Measurements from ENCODE around the gene BCKDK.
"Not testable (repeated sequence)": the region's sequence is repeated elsewhere in the genome, so short reads cannot be mapped to it uniquely, and the experiment has no call there.

Gene BCKDK

GRCh38 chr16:31129568-31130335 is 21.6 kb downstream of the BCKDK start:
- DNase-seq, result no peak

DNA sequence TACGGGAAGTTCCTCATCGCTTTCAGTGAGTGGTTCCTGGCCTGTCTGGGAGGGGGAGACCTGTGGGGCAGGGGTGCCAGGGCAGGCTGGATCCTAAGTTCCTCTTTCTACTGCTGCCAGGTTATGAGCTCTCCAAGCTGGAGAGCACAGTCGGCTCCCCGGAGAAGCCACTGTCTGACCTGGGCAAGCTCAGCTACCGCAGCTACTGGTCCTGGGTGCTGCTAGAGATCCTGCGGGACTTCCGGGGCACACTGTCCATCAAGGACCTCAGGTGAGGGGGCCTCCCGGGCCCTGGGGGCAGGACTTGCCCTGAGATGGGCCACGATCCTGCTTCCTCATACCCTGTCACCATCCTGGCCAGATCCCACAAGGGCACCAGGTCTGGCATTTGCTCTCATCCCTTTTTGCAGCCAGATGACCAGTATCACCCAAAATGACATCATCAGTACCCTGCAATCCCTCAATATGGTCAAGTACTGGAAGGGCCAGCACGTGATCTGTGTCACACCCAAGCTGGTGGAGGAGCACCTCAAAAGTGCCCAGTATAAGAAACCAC is 22.2 kb downstream of the BCKDK start:
- DNase-seq, result no peak

GRCh38 chr16:31130899-31131298 is 22.7 kb downstream of the BCKDK start:
- no peak for DNase-seq

- DNase-seq, result no peak
These were observed 23.2 kb downstream of the BCKDK start for GRCh38 chr16:31131416-31131815.

- DNase-seq, result no peak
These were observed 23.7 kb downstream of the BCKDK start for GRCh38 chr16:31131841-31132271.

- no peak for DNase-seq
These were observed 24.3 kb downstream of the BCKDK start for GRCh38 chr16:31132303-31132979.

DNA sequence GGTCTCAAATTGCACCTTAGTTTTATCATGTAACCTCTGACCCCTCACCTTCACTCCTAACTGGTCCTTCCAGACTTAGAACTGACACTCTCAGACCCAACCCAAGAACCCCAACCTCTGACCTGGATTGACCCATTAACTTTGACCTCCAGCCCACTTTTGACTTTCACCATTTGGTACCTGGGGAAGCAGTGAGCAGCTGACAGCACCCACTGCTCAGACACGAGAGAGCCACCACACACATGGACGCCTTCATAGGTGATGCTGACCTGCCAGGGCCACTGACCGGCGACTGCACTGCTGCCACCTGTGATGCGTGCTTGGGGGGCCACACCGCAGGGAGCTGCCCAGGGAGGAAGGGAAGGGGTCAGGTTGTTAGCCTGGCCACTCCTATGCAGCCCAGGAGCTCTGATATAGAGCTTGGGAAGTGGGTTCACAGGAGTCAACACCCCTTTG is 24.9 kb downstream of the BCKDK start:
- DNase-seq, result no peak

GRCh38 chr16:31134091-31134571 is 25.9 kb downstream of the BCKDK start:
- peak; percentile 5 for DNase-seq

DNA sequence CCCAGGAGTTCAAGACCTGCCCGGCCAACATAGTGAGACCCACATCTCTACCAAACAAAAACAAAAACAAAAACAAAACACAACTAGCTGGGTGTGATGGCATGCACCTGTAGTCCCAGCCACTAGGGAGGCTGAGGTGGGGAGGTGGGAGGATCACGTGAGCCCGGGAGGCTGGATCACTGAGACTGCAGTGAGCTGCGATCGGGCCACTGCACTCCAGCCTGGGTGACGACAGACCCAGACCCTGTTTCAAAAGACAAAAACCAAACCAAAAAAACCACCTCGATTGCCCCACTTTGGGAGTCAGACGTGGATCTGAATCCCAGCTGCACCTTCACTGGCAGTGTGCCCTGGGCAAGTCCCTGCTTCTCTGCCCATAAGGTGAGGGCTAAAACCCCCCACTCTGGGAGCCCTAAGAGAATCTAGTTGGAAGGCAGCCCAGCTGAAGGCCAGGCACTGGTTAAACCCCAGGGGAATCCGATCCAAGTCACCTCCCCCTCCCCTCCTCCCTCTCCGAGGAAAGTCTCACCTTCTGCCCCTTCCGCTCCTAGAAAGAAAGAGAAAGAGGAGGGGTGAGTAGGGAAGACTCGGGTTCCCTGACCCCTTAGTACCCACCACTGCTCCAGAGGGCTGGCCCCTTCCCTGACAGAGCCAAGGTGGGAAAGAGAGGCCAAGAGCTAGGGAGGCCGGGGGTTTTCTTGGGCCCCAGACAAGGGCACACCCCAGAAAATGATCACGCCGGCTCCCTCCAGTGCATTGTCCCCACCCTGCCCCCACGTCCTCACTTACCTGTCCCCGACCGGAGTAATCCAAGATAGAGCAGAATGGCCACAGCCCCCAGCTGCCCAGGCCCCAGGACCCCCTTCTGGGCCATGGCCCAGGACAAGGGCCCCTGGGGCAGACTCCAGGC is 26.7 kb downstream of the BCKDK start:
- peak; percentile 78 for DNase-seq

GRCh38 chr16:31135535-31136286 is 27.5 kb downstream of the BCKDK start, which contains the start of gene PRSS8:
Gene PRSS8, minus strand, starts transcription at chr16:31135727. Its CDS starts 229 bp downstream, at chr16:31135498.
- DNase-seq, result peak; percentile 2

GRCh38 chr16:31136287-31136662 is 28.1 kb downstream of the BCKDK start:
- DNase-seq, result no peak

DNA sequence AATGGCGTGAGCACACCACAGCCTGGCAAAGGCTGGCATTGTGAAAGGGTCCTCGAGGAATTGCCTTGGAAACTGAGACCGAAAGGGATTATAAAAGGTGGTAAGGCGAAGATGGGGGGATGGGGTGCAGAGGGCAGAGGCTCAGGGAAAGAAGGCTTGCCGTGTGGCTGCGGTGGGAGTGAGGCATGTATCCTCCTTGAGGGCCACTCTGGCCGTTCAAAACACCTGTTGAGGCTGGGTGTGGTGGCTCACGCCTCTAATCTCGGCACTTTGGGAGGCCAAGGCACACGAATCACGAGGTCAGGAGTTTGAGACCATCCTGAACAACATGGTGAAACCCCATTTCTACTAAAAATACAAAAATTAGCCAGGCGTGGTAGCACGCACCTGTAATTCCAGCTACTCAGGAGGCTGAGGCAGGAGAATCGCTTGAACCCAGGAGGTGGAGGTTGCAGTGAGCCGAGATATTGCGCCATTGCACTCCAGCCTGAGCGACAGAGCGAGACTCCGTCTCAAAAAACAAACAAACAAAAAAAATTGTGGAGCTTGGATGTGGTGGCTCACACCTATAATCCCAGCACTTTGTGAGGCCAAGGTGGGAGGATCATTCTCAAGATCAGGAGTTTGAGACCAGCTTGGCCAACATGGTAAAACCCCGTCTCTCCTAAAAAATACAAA is 28.8 kb downstream of the BCKDK start:
- not testable (repeated sequence) for DNase-seq

GRCh38 chr16:31138621-31139578 is 30.7 kb downstream of the BCKDK start:
- no peak for DNase-seq

DNA sequence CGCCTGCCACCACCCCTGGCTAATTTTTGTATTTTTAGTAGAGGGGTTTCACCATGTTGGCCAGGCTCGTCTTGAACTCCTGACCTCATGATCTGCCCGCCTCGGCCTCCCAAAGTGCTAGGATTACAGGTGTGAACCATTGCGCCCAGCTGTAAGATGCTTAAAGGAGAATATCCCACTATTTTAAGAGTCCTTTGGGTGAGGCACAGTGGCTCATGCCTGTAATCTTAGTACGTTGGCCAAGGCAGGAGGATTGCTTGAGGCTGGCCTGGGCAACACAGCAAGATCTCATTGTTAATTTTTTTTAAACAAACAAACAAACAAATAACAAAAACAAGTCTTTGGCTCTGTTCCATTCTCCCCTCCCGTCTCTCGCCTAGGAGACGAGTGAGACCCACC is 32.9 kb downstream of the BCKDK start:
- DNase-seq, result not testable (repeated sequence)

DNA sequence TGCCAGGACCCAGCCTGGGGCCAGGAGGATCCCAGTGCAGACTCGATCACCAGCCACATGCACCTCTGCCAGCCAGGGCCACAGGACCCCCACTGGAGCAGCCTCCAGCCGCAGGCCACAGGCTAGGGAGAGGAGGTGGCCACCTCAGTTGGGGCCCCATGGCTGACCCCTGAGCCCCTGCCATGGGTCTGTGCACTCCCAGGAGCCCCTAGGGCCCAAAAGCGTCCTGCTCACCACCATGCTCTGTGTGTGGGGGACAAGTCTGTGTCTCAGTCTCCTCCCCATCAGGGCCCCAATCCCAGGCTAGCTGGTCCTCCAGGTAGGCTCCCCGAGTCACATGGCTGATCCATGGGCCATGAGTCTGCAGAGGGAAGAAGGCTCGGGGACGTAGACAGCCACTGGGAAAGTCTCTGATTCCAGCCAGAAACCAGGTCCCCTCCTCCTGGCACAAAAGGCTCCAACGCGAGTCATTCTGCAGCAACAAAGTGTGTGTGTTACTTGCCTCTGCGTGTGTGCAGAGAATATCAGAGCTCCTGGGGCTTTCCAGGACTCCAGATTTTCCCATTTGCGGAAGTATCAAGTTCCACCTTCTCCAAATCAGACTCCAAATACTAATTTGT is 33.4 kb downstream of the BCKDK start:
- DNase-seq, result no peak

GRCh38 chr16:31142109-31143010 is 34.2 kb downstream of the BCKDK start:
- peak; percentile 98 for DNase-seq

DNA sequence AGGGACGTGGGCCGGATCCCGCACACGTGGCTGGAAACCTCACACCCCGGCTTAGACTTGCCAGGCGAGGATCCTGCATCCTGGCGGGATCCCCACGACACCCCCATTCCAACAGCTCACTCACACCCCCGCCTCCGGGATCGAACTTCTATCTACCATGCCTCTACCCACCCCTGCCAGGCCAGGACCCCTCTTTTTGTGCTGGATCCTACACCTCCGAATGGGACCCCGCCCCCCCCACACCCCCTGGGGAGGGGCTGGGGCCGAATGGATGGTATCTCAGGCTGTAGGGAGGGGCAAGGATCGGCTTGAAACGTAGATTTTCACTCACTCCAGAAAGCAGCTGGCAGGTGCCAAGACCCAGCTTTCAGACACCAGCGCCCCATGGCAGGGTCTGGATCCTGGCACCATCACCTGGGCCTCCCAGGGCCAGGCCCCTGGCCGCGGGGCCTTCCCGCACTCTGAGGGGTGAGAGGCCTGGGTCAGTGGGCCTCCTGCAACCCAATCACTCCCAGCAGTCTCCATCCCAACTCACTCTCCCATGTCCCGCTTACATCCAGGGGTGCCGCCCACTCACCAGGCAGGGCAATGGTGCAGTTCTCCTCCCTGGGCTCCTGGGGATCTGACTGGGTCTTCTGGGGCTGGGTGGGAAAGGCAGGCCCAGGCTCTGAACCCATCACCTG is 35.0 kb downstream of the BCKDK start:
- no peak for DNase-seq

- no peak for DNase-seq
These were observed 35.5 kb downstream of the BCKDK start for GRCh38 chr16:31143694-31144148.

Measured in NCI-H1105 (cell line).